IgD-negative memory B cell (primary cell): ENCODE measurements around the gene GABRG3. TPM values are rescaled to one million over a fixed set of nuclear protein-coding genes. Genes with fewer than 3 reads are reported as not detected.

Experiments used
- H3K27ac Mint-ChIP-seq, 3 donors: one replicate each; pipeline ENCODE4 v1.8.0; 2020 to 2022; ENCODE audit warnings: mild to moderate bottlenecking in 3 of 3, mixed read lengths in 3 of 3, moderate library complexity in 1 of 3
- H3K27me3 Mint-ChIP-seq: one replicate; pipeline ENCODE4 v1.8.0; 2021; ENCODE audit warnings: mixed read lengths
- H3K36me3 Mint-ChIP-seq: one replicate; pipeline ENCODE4 v1.8.0; 2020; ENCODE audit warnings: mild to moderate bottlenecking, mixed read lengths
- H3K4me1 Mint-ChIP-seq, 3 donors: one replicate each; pipeline ENCODE4 v1.8.0; 2020 to 2022; ENCODE audit warnings: mixed read lengths in 3 of 3, mild to moderate bottlenecking in 1 of 3
- H3K4me3 Mint-ChIP-seq, 4 donors: one replicate each; pipeline ENCODE4 v1.8.0; 2020 to 2022; ENCODE audit warnings: mild to moderate bottlenecking in 4 of 4, mixed read lengths in 4 of 4, moderate library complexity in 3 of 4
- H3K9me3 Mint-ChIP-seq, 3 donors: one replicate each; pipeline ENCODE4 v1.8.0; 2020 to 2021; ENCODE audit warnings: mixed read lengths in 3 of 3, mild to moderate bottlenecking in 1 of 3
- polyA plus RNA-seq: library from polyadenylated mRNA; unstranded; fragments of 300-500 nt; fragmentation: Illumina TruSeq; gene quantifications from one replicate; pipeline ENCODE4 v1.2.3, GENCODE V29; 2021

GABRG3 gene
- polyA plus RNA-seq, 1 donor from 2014 or later = not detected

DNA sequence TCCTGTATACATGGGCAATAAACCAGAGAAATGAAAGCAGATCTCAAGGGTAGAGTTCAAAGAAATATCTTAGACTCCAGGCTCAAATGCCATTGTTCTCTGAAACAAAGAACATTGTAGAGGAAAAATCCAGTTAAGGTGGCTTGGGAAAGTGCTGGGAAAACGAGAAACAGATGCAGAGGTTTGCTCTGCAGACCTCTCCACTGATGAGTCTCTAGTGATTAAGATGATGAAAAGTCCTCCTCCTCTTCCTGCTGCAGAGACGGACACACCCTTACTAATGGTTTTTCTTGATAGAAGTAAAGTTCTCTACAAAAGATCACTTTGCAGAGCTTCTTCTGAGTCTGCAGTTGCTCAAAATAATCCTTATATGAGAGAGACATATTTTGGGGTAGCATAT, 264.7 kb downstream of the GABRG3 start:
- Mint-ChIP-seq H3K4me1 (no peaks in the 10 kb centered on the region), H3K4me3 (no peak overlapping the region), H3K9me3 (peaks cover 0 to 2% (median 2%) of the 10 kb centered on the region in 3 donors), H3K27me3 (no peaks in the 10 kb centered on the region), H3K36me3 (peaks cover 2% of the 10 kb centered on the region), H3K27ac (no peak overlapping the region)

DNA sequence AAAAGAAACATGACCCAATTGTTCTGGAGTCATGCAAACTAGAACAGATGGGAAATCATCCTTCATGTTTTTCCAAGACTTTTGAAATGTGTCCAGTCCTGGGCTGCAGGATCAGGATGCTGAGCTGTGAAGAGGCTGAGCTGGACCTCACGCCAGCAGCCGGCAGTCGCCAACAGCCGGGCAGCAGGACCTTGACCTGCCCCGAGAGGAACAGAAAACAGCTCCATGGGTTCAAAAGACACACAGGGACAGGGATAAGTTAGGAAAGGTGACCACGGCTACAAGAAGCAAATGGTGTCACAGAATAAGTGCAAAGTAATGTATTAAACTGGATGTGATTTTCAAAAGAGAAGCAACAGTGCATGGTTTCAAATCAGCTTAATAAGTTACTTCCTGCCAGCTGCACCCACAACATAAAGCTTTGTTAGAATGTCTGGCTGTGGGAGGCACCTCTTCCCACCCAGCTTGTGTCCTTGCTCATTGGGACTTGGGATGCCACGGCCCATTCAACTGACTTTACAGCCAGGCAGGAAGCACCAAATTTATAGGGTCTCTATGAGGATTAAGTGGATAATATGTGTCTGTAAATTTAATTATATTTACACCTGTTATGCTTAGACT, 266.4 kb downstream of the GABRG3 start:
- Mint-ChIP-seq H3K27ac (no peak overlapping the region), H3K4me3 (no peak overlapping the region), H3K36me3 (peaks cover 2% of the 10 kb centered on the region), H3K9me3 (peaks cover 0 to 2% (median 2%) of the 10 kb centered on the region in 3 donors), H3K27me3 (no peaks in the 10 kb centered on the region), H3K4me1 (no peaks in the 10 kb centered on the region)

DNA sequence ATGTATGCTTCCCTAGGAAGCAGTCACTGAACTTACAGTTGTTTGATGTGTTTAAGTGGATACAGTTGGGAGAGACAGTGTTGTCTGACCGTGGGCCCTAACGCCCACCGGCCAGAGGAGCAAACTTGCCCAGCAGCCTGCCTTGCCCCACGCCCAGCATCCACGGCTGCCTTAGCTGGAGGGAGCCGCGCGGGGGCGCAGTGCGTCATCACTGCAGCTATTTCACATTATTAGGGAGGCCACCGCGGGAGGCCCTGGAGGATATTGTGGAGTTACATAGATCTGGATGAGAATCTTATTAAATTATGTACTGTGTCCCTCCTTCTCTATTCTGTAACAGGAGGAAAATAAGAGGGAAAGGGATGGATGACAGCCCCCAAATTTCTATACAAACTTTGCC, 267.2 kb downstream of the GABRG3 start:
- Mint-ChIP-seq H3K4me1 (no peaks in the 10 kb centered on the region), H3K27me3 (no peaks in the 10 kb centered on the region), H3K4me3 (no peak overlapping the region), H3K9me3 (peaks cover under 1 to 2% (median 2%) of the 10 kb centered on the region in 3 donors), H3K36me3 (peaks cover 2% of the 10 kb centered on the region), H3K27ac (no peak overlapping the region)

GRCh38 chr15:27238707-27239423, 267.9 kb downstream of the GABRG3 start:
- Mint-ChIP-seq H3K9me3 (peaks cover 3 to 5% (median 3%) of the 10 kb centered on the region in 3 donors), H3K27me3 (no peaks in the 10 kb centered on the region)

DNA sequence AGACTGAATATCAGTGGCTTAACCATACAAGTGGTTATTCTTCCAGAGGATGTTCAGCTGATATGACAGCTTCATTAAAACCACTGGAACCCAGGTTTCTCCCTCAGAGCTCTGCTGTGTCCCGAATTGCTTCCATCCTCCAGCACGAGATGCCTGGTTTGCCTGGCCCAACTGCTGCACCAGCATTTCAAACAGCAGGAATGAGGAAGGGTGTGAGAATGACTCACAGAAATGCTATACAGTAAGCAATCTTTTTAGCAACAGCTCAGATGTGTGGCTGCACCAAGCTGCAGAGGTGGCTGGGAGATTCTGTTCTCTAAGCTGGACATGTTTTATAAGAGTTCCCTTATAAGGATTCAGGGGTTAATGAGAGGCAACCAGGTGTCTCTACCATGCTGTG, 271.0 kb downstream of the GABRG3 start:
- H3K27me3 Mint-ChIP-seq = no peaks in the 10 kb centered on the region
- H3K36me3 Mint-ChIP-seq = peaks cover 2% of the 10 kb centered on the region
- no peaks in the 10 kb centered on the region for H3K4me1 Mint-ChIP-seq
- H3K4me3 Mint-ChIP-seq = no peak overlapping the region
- H3K27ac Mint-ChIP-seq = no peak overlapping the region
- peaks cover 4 to 5% (median 4%) of the 10 kb centered on the region in 3 donors for H3K9me3 Mint-ChIP-seq

More at GRCh38 chr15:27238707-27239423, 267.9 kb downstream of the GABRG3 start:
- Mint-ChIP-seq H3K27ac (no peak overlapping the region), H3K4me1 (no peaks in the 10 kb centered on the region), H3K4me3 (no peak overlapping the region), H3K36me3 (peaks cover 2% of the 10 kb centered on the region)

DNA sequence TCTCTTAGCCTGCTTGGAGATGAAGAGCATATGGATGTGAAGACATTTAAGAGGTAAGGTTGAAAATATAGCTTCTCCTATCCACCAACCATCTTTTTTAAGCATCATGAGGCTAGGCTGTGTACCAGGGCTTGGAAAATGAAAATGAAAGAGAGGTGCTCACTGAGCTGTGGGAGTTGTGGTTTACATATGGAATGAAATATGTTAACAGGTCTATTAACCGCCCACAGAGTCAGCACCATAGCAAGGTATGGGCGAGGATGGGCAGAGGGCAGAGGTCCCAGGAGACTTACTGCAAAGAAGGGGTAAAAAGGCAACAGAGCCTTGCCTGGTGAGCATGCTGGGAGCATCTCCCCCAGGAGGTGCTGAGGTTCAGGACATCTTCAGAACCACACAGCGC, 273.1 kb downstream of the GABRG3 start:
- H3K4me1 Mint-ChIP-seq = no peaks in the 10 kb centered on the region
- H3K27ac Mint-ChIP-seq = no peak overlapping the region
- H3K4me3 Mint-ChIP-seq = no peak overlapping the region
- H3K27me3 Mint-ChIP-seq = no peaks in the 10 kb centered on the region
- H3K36me3 Mint-ChIP-seq = no peaks in the 10 kb centered on the region
- peaks cover 4 to 10% (median 6%) of the 10 kb centered on the region in 3 donors for H3K9me3 Mint-ChIP-seq

DNA sequence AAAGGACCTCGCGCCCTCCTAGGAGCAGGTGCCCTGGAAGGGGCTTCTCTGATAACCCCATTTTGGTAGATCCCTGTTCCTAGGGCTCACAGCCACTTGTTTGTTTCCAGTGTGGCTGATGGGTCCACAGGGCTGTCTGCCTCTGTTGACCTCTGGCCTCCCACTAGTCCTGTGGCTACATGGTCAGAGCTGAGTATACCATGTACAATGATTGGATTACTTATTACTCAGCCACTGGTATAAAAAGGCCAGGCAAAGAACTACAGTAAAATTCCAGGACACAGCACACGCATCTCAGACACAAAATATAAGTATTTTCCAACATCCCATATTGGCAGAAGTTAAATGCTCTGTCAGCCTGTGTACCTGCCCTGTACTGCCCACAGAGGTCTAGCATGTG, 277.3 kb downstream of the GABRG3 start:
- H3K36me3 Mint-ChIP-seq = peaks cover 1% of the 10 kb centered on the region
- H3K4me1 Mint-ChIP-seq = no peaks in the 10 kb centered on the region
- no peak overlapping the region for H3K4me3 Mint-ChIP-seq
- no peak overlapping the region for H3K27ac Mint-ChIP-seq
- H3K27me3 Mint-ChIP-seq = no peaks in the 10 kb centered on the region
- H3K9me3 Mint-ChIP-seq = peaks cover 8 to 11% (median 9%) of the 10 kb centered on the region in 3 donors

GRCh38 chr15:27249046-27249759, 278.2 kb downstream of the GABRG3 start:
- peak overlapping the region in 1 of 3 donors; percentile 25 for H3K27ac Mint-ChIP-seq
- H3K27me3 Mint-ChIP-seq = no peaks in the 10 kb centered on the region
- peaks cover 5 to 7% (median 6%) of the 10 kb centered on the region in 3 donors for H3K9me3 Mint-ChIP-seq
- H3K36me3 Mint-ChIP-seq = peaks cover 1% of the 10 kb centered on the region
- no peak overlapping the region for H3K4me3 Mint-ChIP-seq
- H3K4me1 Mint-ChIP-seq = no peaks in the 10 kb centered on the region

DNA sequence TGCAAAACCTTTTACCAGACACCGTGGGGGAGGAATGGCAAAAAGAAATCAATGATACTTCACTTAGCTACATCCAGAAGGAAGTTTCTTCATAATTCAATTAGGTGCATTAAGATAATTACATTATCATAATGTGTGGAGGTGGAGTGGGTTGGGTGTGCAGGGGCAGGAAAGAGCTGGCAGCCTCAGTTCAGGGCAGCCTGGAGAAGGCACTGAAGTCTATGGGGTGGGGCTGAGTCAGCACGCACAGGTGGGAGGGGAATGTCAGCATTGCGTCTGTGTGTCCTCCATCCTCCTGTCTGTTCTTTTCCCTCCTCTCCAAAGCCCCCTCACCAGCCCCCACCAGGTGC, 278.8 kb downstream of the GABRG3 start:
- no peak overlapping the region for H3K4me3 Mint-ChIP-seq
- H3K27ac Mint-ChIP-seq = peak overlapping the region in 1 of 3 donors; percentile 25
- no peaks in the 10 kb centered on the region for H3K4me1 Mint-ChIP-seq
- no peaks in the 10 kb centered on the region for H3K27me3 Mint-ChIP-seq
- peaks cover 1% of the 10 kb centered on the region for H3K36me3 Mint-ChIP-seq
- H3K9me3 Mint-ChIP-seq = peaks cover 5 to 7% (median 6%) of the 10 kb centered on the region in 3 donors

- H3K27me3 Mint-ChIP-seq = no peaks in the 10 kb centered on the region
- H3K36me3 Mint-ChIP-seq = peaks cover 1% of the 10 kb centered on the region
- H3K4me3 Mint-ChIP-seq = no peak overlapping the region
- H3K27ac Mint-ChIP-seq = no peak overlapping the region
- no peaks in the 10 kb centered on the region for H3K4me1 Mint-ChIP-seq
- peaks cover 5 to 7% (median 6%) of the 10 kb centered on the region in 3 donors for H3K9me3 Mint-ChIP-seq
Observed at GRCh38 chr15:27250223-27250622, 279.2 kb downstream of the GABRG3 start.

DNA sequence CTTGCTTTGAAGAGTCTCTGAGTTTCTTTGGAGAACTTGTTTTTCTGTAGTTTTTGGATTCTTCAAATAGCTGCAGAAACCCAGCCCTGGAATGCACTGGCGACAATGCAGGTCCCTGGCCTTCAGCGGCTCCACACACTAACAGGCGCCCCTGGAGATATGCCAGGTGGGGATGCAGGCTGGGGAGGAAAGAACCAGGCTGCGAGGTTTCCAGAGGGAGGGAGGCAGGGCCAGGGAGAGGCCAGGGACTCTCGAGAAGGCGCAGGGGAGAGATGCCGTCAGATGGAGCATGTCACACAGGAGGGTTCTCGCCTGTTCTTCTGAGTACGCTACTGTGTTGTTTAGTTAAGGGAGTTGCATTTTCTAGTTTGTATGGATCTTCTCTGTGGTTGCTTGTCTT, 283.1 kb downstream of the GABRG3 start:
- Mint-ChIP-seq H3K27me3 (no peaks in the 10 kb centered on the region), H3K9me3 (peaks cover 0 to 12% (median 7%) of the 10 kb centered on the region in 3 donors), H3K4me1 (no peaks in the 10 kb centered on the region), H3K4me3 (no peak overlapping the region), H3K36me3 (peaks cover 1% of the 10 kb centered on the region), H3K27ac (no peak overlapping the region)

DNA sequence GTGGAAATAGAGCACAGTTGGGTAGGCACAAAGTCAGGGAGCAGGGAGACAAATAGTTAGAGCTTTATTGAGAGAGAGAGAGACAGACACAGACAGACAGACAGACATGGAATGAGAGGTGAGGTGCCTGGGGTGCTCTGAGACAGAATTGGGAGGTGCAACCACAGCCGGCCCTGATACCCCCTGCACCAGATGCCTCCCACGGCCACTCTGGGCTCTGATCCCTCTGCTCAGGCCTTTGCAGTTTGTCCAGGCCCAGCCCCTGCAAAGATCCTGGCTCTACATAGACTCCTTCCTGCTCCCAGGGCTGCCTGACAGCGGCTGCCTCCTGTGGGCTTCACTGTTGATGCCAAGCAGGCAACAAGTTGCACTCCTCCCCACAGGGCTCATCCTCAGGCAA, 283.8 kb downstream of the GABRG3 start:
- Mint-ChIP-seq H3K27ac (no peak overlapping the region), H3K36me3 (peaks cover 1% of the 10 kb centered on the region), H3K9me3 (peaks cover 0 to 12% (median 7%) of the 10 kb centered on the region in 3 donors), H3K4me1 (no peaks in the 10 kb centered on the region), H3K27me3 (no peaks in the 10 kb centered on the region), H3K4me3 (no peak overlapping the region)

GRCh38 chr15:27256446-27256845, 285.5 kb downstream of the GABRG3 start:
- H3K9me3 Mint-ChIP-seq = peaks cover 0 to 5% (median 5%) of the 10 kb centered on the region in 3 donors
- peaks cover 1% of the 10 kb centered on the region for H3K36me3 Mint-ChIP-seq
- no peaks in the 10 kb centered on the region for H3K4me1 Mint-ChIP-seq
- no peak overlapping the region for H3K27ac Mint-ChIP-seq
- no peak overlapping the region for H3K4me3 Mint-ChIP-seq
- no peaks in the 10 kb centered on the region for H3K27me3 Mint-ChIP-seq

GRCh38 chr15:27258287-27258686, 287.3 kb downstream of the GABRG3 start:
- Mint-ChIP-seq H3K27ac (no peak overlapping the region), H3K9me3 (peaks cover 0 to 11% (median 5%) of the 10 kb centered on the region in 3 donors), H3K4me3 (no peak overlapping the region), H3K4me1 (no peaks in the 10 kb centered on the region), H3K27me3 (no peaks in the 10 kb centered on the region), H3K36me3 (no peaks in the 10 kb centered on the region)

GRCh38 chr15:27260523-27260922, 289.5 kb downstream of the GABRG3 start:
- no peak overlapping the region for H3K4me3 Mint-ChIP-seq
- H3K27me3 Mint-ChIP-seq = no peaks in the 10 kb centered on the region
- H3K36me3 Mint-ChIP-seq = no peaks in the 10 kb centered on the region
- H3K4me1 Mint-ChIP-seq = no peaks in the 10 kb centered on the region
- peaks cover 0 to 15% (median 5%) of the 10 kb centered on the region in 3 donors for H3K9me3 Mint-ChIP-seq
- H3K27ac Mint-ChIP-seq = no peak overlapping the region
